Naive B cell (primary cell): Measurements from ENCODE around the gene SGTA. TPM values are rescaled to one million over a fixed set of nuclear protein-coding genes. Genes with fewer than 3 reads are reported as not detected.

Experiments
- ATAC-seq, 2 donors: fragments of 150-1000 bp; cut with Tn5 transposase; 2 replicates each; pipeline ENCODE4 v1.10.0; 2021; ENCODE audit warnings: low read depth in 2 of 2, mild to moderate bottlenecking in 2 of 2, moderate library complexity in 2 of 2
- DNase-seq: peaks from one replicate; pipeline ENCODE4 v3.0.0; 2022
- H3K27ac Mint-ChIP-seq, 6 donors: one replicate each; pipeline ENCODE4 v1.8.0; 2020 to 2022; ENCODE audit warnings: mild to moderate bottlenecking in 6 of 6, mixed read lengths in 6 of 6, moderate library complexity in 5 of 6, inconsistent platforms in 2 of 6
- H3K27me3 Mint-ChIP-seq, 3 donors: one replicate each; pipeline ENCODE4 v1.8.0; 2021 to 2022; ENCODE audit warnings: mixed read lengths in 3 of 3, mild to moderate bottlenecking in 1 of 3
- H3K36me3 Mint-ChIP-seq, 2 donors: one replicate each; pipeline ENCODE4 v1.8.0; 2020 to 2022; ENCODE audit warnings: mixed read lengths in 2 of 2, inconsistent platforms in 1 of 2, mild to moderate bottlenecking in 1 of 2
- H3K4me1 Mint-ChIP-seq, 3 donors: one replicate each; pipeline ENCODE4 v1.8.0; 2020 to 2022; ENCODE audit warnings: mixed read lengths in 3 of 3, inconsistent platforms in 1 of 3, mild to moderate bottlenecking in 1 of 3, moderate library complexity in 1 of 3
- H3K4me3 Mint-ChIP-seq, 8 donors: one replicate each; pipeline ENCODE4 v1.8.0; 2020 to 2022; ENCODE audit warnings: mild to moderate bottlenecking in 8 of 8, mixed read lengths in 8 of 8, moderate library complexity in 8 of 8, inconsistent platforms in 2 of 8
- H3K9me3 Mint-ChIP-seq, 7 donors: one replicate each; pipeline ENCODE4 v1.8.0; 2020 to 2022; ENCODE audit warnings: mixed read lengths in 7 of 7, mild to moderate bottlenecking in 5 of 7, inconsistent platforms in 2 of 7, moderate library complexity in 1 of 7
- polyA plus RNA-seq, 6 donors: library from polyadenylated mRNA; unstranded; fragments of 300-500 nt; fragmentation: Illumina TruSeq; gene quantifications; one replicate each; pipeline ENCODE4 v1.2.3, GENCODE V29; 2021; ENCODE audit warnings: low read depth in 6 of 6

SGTA gene
- polyA plus RNA-seq, 6 donors from 2014 or later = 18.6 to 38.7 (median 26.3) TPM

DNA sequence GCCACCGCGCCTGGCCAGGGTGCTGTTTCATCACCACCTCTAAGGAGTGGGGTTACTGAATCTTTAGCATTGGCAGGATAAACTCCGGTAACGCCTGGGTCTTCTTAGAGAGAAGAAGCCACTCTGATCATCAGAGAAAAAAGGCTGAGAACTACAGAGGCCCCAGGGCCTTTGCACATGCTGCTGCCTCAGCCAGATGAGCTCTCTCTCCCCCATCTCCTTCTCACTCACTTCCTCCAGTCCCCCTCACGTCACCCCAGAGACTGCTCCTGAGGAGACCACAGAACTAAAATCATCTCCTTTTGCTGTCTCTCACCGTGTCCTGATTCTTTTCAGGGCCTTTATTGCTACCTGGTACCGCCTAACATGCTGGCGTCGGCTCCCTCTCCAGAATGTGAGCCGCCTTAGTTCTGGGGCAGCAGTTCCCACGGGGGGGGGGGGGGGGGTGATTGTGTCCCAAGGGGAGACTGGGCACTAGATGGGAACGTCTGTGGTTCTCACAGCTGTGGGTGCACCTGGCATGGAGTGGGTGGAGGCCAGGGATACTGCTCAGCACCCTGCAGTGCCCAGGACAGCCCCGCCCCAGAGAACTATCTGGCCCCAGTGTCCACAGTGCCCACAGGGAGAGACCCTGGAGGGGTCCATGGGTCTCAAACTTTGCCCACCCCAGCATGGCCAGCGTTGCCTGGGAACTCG, 56.8 kb downstream of the SGTA start:
- H3K4me1 Mint-ChIP-seq = peaks cover 17 to 24% (median 21%) of the 10 kb centered on the region in 3 donors
- DNase-seq = no peak
- H3K27ac Mint-ChIP-seq = peak overlapping the region in 2 of 6 donors; percentile 56 to 83
- peaks cover 0 to 8% (median 0%) of the 10 kb centered on the region in 3 donors for H3K27me3 Mint-ChIP-seq
- ATAC-seq = peak; percentile 8 to 22
- peak overlapping the region in 5 of 8 donors; percentile 35 to 66 (median 61) for H3K4me3 Mint-ChIP-seq
- no peaks in the 10 kb centered on the region for H3K36me3 Mint-ChIP-seq
- H3K9me3 Mint-ChIP-seq = peaks cover 0 to 1% (median 0%) of the 10 kb centered on the region in 7 donors

- no peaks in the 10 kb centered on the region for H3K36me3 Mint-ChIP-seq
- no peak for DNase-seq
- peaks cover 0 to 1% (median 0%) of the 10 kb centered on the region in 7 donors for H3K9me3 Mint-ChIP-seq
- H3K4me1 Mint-ChIP-seq = peaks cover 22 to 35% (median 30%) of the 10 kb centered on the region in 3 donors
- peaks cover 0 to 8% (median 0%) of the 10 kb centered on the region in 3 donors for H3K27me3 Mint-ChIP-seq
- H3K4me3 Mint-ChIP-seq = peak overlapping the region in 5 of 8 donors; percentile 7 to 81 (median 54)
- H3K27ac Mint-ChIP-seq = peak overlapping the region in 3 of 6 donors; percentile 51 to 89 (median 81)
- no peak for ATAC-seq
These were observed 58.9 kb downstream of the SGTA start for GRCh38 chr19:2724148-2724557.

- Mint-ChIP-seq H3K9me3 (peaks cover 0 to 1% (median 0%) of the 10 kb centered on the region in 7 donors), H3K4me1 (peaks cover 19 to 37% (median 34%) of the 10 kb centered on the region in 3 donors), H3K27ac (no peak overlapping the region), H3K36me3 (no peaks in the 10 kb centered on the region), H3K27me3 (peaks cover 0 to 8% (median 0%) of the 10 kb centered on the region in 3 donors), H3K4me3 (peak overlapping the region in 4 of 8 donors; percentile 9 to 68 (median 44))
- DNase-seq (no peak), ATAC-seq (no peak)
These were observed 59.3 kb downstream of the SGTA start for GRCh38 chr19:2723747-2724146.

- ATAC-seq = no peak
- no peak for DNase-seq
- Mint-ChIP-seq H3K27ac (peak overlapping the region in 2 of 6 donors; percentile 10 to 81), H3K9me3 (peaks cover 0 to 1% (median 0%) of the 10 kb centered on the region in 7 donors), H3K36me3 (no peaks in the 10 kb centered on the region), H3K27me3 (peaks cover 0 to 8% (median 0%) of the 10 kb centered on the region in 3 donors), H3K4me1 (peaks cover 17 to 36% (median 34%) of the 10 kb centered on the region in 3 donors), H3K4me3 (peak overlapping the region in 1 of 8 donors; percentile 20)
These were observed 59.7 kb downstream of the SGTA start for GRCh38 chr19:2723345-2723715.

GRCh38 chr19:2722541-2723344, 60.3 kb downstream of the SGTA start:
- Mint-ChIP-seq H3K27ac (peak overlapping the region in 3 of 6 donors; percentile 36 to 90 (median 81)), H3K4me3 (peak overlapping the region in 7 of 8 donors; percentile 29 to 86 (median 75)), H3K36me3 (no peaks in the 10 kb centered on the region), H3K27me3 (peaks cover 0 to 8% (median 0%) of the 10 kb centered on the region in 3 donors), H3K4me1 (peaks cover 17 to 40% (median 39%) of the 10 kb centered on the region in 3 donors), H3K9me3 (peaks cover 0 to 1% (median 0%) of the 10 kb centered on the region in 7 donors)
- ATAC-seq (peak; percentile 22 to 25), DNase-seq (no peak)

DNA sequence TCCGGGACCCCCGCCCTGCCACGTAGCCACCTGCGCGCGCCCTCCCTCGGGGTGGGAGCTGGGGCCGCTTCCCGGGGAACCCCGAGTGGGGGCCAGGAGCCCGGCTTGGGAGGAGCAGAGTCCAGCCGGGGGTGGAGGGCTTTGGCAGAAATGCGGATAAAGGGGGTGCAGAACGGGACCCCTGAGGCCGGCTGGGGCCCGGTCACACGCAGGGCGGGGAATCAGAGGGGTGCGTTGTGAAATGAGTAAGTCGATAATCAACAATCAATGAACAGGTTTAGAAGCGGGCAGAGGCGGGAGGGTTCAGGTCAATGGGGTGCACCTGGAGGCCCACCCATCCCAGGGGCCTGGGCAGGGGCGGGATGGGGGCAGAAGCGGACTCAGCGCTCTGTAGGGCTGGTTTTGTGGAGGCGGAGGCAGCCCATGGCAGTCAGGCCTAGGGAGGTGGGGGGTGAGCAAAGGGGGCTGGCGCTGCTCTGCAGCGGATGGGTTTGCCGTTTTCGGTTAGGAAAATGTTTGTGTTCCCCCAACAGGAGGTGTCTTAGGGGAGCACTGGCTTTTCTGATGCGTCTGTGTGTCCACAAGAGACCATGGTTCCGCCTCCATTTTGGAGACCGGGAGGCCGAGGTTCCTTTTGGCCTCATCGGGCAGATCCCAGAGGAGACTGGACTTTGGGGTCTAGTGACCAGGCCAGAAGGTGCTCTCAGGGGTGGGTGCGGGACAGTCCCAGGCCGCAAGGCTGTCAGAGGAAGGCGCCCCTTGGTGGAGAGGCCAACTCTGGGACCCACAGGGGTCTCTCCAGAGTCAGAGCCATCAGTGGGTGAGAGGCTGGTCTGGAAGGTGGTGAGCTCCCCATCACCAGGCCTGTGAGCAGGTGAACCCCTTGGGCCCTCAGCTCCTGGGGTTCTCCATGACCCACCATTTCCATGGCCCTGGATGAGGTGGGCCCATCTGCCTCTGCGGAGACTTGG, 61.2 kb downstream of the SGTA start:
- peak overlapping the region; percentile 72 to 93 (median 84) for H3K4me3 Mint-ChIP-seq
- H3K4me1 Mint-ChIP-seq = peaks cover 14 to 36% (median 34%) of the 10 kb centered on the region in 3 donors
- H3K9me3 Mint-ChIP-seq = peaks cover 0 to 1% (median 0%) of the 10 kb centered on the region in 7 donors
- H3K36me3 Mint-ChIP-seq = no peaks in the 10 kb centered on the region
- H3K27me3 Mint-ChIP-seq = peaks cover 0 to 8% (median 0%) of the 10 kb centered on the region in 3 donors
- H3K27ac Mint-ChIP-seq = peak overlapping the region; percentile 56 to 90 (median 81)
- peak; percentile 3 to 6 for ATAC-seq
- DNase-seq = no peak

GRCh38 chr19:2720777-2721569, 62.1 kb downstream of the SGTA start, which contains the start of gene DIRAS1:
Gene DIRAS1 (minus strand): TSS chr19:2721372. CDS start chr19:2717806, 3,566 bp downstream.
- Mint-ChIP-seq H3K9me3 (peaks cover 0 to under 1% (median under 1%) of the 10 kb centered on the region in 7 donors), H3K36me3 (peaks cover under 1 to 2% of the 10 kb centered on the region in 2 donors), H3K27me3 (peaks cover 0 to 8% (median 0%) of the 10 kb centered on the region in 3 donors), H3K4me1 (peaks cover 13 to 35% (median 29%) of the 10 kb centered on the region in 3 donors), H3K27ac (peak within 1 kb of the TSS; percentile 69 to 97 (median 81)), H3K4me3 (peak within 1 kb of the TSS; percentile 78 to 93 (median 85))
- peak; percentile 40 to 45 for ATAC-seq
- no peak for DNase-seq

DNA sequence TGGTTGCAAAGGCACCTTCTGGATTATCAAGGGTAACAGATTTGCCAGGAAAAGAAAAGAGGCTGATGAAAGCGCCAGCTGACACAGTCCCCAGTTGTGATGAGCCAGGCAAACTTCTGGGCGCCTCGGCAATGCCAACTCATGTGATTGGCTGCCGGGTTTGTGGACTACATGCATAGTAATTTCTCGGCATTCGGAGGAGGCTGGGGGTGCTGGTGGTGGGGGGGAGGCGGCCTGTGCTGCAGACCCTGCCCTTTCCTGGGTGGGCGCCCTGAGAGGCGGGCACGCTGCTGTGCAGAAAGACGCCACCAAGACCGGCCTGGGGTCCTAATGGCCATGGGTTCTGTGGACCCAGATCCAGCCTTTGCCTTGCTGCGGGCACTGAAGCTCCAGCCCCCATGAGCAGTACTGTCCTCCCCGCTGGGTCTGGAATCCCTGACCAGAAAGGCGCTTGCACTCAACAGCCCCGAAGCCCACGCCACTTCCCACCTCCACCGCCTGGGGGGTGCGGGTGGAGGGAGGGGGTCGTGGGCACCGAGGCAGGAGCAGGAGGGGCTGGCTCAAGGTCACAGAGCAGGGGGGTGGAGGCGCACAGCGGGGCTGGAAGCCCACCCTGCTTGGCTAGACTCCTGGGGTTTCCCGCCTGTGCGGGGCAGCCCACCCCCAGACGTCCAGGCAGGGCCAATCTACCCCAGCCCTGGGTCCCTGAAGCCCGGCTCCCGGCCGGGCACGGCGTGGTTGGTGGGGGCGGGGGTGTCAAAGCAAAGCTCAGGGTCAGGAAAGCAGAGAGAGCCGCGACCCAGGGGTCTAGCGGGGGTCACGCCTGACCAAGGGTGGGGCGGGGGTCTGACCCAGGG, 62.9 kb downstream of the SGTA start:
- Mint-ChIP-seq H3K36me3 (peaks cover 5 to 10% of the 10 kb centered on the region in 2 donors), H3K27ac (peak overlapping the region; percentile 44 to 97 (median 78)), H3K9me3 (peaks cover 4 to 9% (median 8%) of the 10 kb centered on the region in 7 donors), H3K4me3 (peak overlapping the region; percentile 78 to 89 (median 84)), H3K27me3 (peaks cover 0 to 8% (median 0%) of the 10 kb centered on the region in 3 donors), H3K4me1 (peaks cover 17 to 39% (median 37%) of the 10 kb centered on the region in 3 donors)
- DNase-seq (no peak), ATAC-seq (peak; percentile 26 to 32)

GRCh38 chr19:2719232-2719735, 63.8 kb downstream of the SGTA start:
- Mint-ChIP-seq H3K4me1 (peaks cover 15 to 43% (median 37%) of the 10 kb centered on the region in 3 donors), H3K27ac (peak overlapping the region in 4 of 6 donors; percentile 54 to 90 (median 78)), H3K9me3 (peaks cover 5 to 12% (median 9%) of the 10 kb centered on the region in 7 donors), H3K27me3 (peaks cover 0 to 4% (median 0%) of the 10 kb centered on the region in 3 donors), H3K4me3 (peak overlapping the region in 6 of 8 donors; percentile 78 to 86 (median 82)), H3K36me3 (peaks cover 5 to 14% of the 10 kb centered on the region in 2 donors)
- DNase-seq (no peak), ATAC-seq (no peak)

GRCh38 chr19:2717638-2718541, 65.2 kb downstream of the SGTA start:
- ATAC-seq = no peak
- peak overlapping the region in 2 of 6 donors; percentile 61 to 85 for H3K27ac Mint-ChIP-seq
- peaks cover 5 to 14% of the 10 kb centered on the region in 2 donors for H3K36me3 Mint-ChIP-seq

More at GRCh38 chr19:2717638-2718541, 65.2 kb downstream of the SGTA start:
- Mint-ChIP-seq H3K4me1 (peaks cover 15 to 45% (median 34%) of the 10 kb centered on the region in 3 donors), H3K9me3 (peaks cover 5 to 12% (median 9%) of the 10 kb centered on the region in 7 donors), H3K4me3 (peak overlapping the region in 1 of 8 donors; percentile 39), H3K27me3 (no peaks in the 10 kb centered on the region)
- no peak for DNase-seq
